Mammary epithelial cell (primary cell): ENCODE measurements around the gene BRWD1.

Source experiments
- EZH2 ChIP-seq: IDR thresholded peaks from 2 replicates; pipeline ENCODE4 v1.6.1; 2012; ENCODE audit warnings: low read length, inconsistent platforms, borderline replicate concordance
- TF ChIP-seq, protein P1 (sequence below), 2 donors: IDR thresholded peaks in 1 of 2; conservative IDR thresholded peaks in 1 of 2; 2 replicates each; pipeline ENCODE4 v1.5.1; 2011 to 2012; ENCODE audit warnings: inconsistent platforms in 2 of 2, low read length in 2 of 2, mild to moderate bottlenecking in 2 of 2, control low read depth in 1 of 2, low read depth in 1 of 2; ENCODE audit not compliant: insufficient read depth in 1 of 2; ENCODE audit errors: extremely low read depth in 1 of 2

DNA sequence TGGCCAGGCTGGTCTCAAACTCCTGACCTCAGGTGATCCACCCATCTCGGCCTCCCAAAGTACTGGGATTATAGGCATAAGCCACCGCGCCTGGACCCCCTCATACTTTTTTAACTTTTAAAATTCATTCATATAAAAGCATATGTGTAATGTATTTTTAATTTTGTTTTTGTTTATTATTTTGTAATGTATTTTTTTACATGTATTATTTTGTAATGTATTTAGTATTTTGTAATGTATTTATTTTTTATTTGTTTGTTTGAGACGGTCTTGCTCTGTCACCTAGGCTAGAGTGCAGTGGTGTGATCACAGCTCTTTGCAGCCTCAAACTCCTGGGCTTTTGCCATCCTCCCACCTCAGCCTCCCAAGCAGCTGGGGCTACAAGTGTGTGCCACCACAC, 12.0 kb upstream of the BRWD1 start:
- TF ChIP-seq, protein P1, sequence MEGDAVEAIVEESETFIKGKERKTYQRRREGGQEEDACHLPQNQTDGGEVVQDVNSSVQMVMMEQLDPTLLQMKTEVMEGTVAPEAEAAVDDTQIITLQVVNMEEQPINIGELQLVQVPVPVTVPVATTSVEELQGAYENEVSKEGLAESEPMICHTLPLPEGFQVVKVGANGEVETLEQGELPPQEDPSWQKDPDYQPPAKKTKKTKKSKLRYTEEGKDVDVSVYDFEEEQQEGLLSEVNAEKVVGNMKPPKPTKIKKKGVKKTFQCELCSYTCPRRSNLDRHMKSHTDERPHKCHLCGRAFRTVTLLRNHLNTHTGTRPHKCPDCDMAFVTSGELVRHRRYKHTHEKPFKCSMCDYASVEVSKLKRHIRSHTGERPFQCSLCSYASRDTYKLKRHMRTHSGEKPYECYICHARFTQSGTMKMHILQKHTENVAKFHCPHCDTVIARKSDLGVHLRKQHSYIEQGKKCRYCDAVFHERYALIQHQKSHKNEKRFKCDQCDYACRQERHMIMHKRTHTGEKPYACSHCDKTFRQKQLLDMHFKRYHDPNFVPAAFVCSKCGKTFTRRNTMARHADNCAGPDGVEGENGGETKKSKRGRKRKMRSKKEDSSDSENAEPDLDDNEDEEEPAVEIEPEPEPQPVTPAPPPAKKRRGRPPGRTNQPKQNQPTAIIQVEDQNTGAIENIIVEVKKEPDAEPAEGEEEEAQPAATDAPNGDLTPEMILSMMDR (conservative IDR thresholded peaks at IDR 0.05 in 1 of 2, IDR thresholded peaks at IDR 0.05 in 1 of 2; ENCODE audit: extremely low read depth in 1 of 2, insufficient read depth in 1 of 2, low read depth in 1 of 2, low read length in 2 of 2) = no peak
- no peak for TF ChIP-seq EZH2
